ENCODE data around the gene CELA3A.
"Not testable (repeated sequence)": the region's sequence is repeated elsewhere in the genome, so short reads cannot be mapped to it uniquely, and the experiment has no call there.

DNA sequence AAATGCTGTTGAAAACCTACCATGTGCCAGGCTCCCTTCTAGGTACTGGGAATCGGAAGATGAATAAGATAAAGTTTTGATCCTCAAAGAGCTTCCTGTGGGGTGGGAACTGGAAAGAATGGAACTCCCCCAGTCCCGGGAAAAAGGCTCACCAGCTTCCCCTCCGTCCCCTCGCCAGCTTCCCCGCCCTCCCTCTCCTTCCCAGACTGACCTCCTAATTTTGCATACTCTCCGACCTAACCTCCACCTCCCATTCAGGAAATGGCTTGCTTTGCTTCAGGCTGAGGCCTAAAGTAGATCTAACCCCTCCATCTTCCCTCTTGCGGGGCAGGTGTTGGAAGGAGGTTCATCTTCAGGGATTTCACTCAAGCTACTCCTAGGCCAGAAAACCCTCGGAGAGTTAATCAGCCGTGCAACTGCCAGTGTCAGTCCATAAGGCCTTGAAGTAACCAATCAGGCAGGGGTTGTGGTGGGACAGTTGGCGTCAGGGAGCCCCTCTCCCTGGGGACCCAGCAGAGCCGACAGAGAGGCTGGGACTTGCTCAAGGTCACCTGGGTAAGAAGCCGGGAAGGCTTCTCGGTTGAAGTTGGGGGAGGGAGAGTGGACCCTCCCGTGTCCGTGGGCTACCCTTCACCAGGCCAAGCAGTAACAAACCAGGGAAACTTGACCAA, 2.7 kb upstream of the CELA3A start:
- TF ChIP-seq CTCF (IDR thresholded peaks at IDR 0.05; ENCODE audit: low read depth, low read length, poor library complexity, severe bottlenecking); EZH2phosphoT487 (IDR thresholded peaks at IDR 0.05; ENCODE audit: borderline replicate concordance, low read length): not testable (repeated sequence)
